GM12878 (cell line): ENCODE results near the gene ARHGAP15. TPM values are rescaled to one million over a fixed set of nuclear protein-coding genes. Genes with fewer than 3 reads are reported as not detected.

Experiments
- ATAC-seq: fragments of 200-7000 bp; cut with Tn5 transposase; 3 replicates; pipeline ENCODE4 v1.9.1; 2020; ENCODE audit warnings: mild to moderate bottlenecking, moderate library complexity
- BruUV-seq: library from RNA; stranded (reverse); fragments of 400-500 nt; replicated peaks from 2 replicates; lab custom pipeline; 2021; lab: Mats Ljungman, UMichigan
- CTCF ChIA-PET: fragments of 300-600 bp; sonication (Branson Sonifier 250); formaldehyde crosslinking; extraction: SDS; loops from one replicate; lab custom pipeline; 2021; ENCODE audit warnings: inconsistent platforms; lab: Yijun Ruan, JAX
- POLR2A ChIA-PET: fragments of 350-600 bp; formaldehyde crosslinking; extraction: SDS; loops from one replicate; lab custom pipeline; 2021; ENCODE audit warnings: inconsistent platforms; lab: Charles Lee
- RAD21 ChIA-PET: fragments of 300-600 bp; sonication (Branson Sonifier 250); formaldehyde crosslinking; loops from one replicate; lab custom pipeline; 2023; ENCODE audit warnings: antibody characterized with exemption; ENCODE audit not compliant: unreplicated experiment; lab: Charles Lee
- SMC1A ChIA-PET: fragments of 300-600 bp; sonication (Branson Sonifier 250); formaldehyde crosslinking; loops from one replicate; lab custom pipeline; 2023; ENCODE audit not compliant: unreplicated experiment, uncharacterized antibody; lab: Charles Lee
- DNase-seq: peaks from one replicate; pipeline ENCODE4 v3.0.0-alpha.2; 2011; ENCODE audit warnings: low read depth, low spot score
- FAIRE-seq: peaks from 3 replicates; lab custom pipeline; 2011; peaks lifted over from hg19 to GRCh38; lab: Jason Lieb, UNC
- H2AFZ ChIP-seq: 2 replicates; pipeline ENCODE4 v1.6.0; 2011; ENCODE audit warnings: low read depth, low read length, control low read depth; ENCODE audit not compliant: control insufficient read depth
- H3K27ac ChIP-seq: 2 replicates; pipeline ENCODE4 v1.5.1; 2011; ENCODE audit warnings: control low read depth; ENCODE audit not compliant: control insufficient read depth, insufficient read depth
- H3K27me3 ChIP-seq, 2 experiments: replicated peaks in 1 of 2; 2 replicates each; pipeline versions ENCODE4 v1.6.0 to v1.6.1; 2011; ENCODE audit warnings: low read length in 1 of 2; ENCODE audit not compliant: control insufficient read depth in 2 of 2, insufficient read depth in 2 of 2
- H3K36me3 ChIP-seq, 2 experiments: 2 replicates each; pipeline ENCODE4 v1.5.1; 2011; ENCODE audit warnings: low read length in 1 of 2; ENCODE audit not compliant: control insufficient read depth in 2 of 2, insufficient read depth in 2 of 2
- H3K4me1 ChIP-seq: 2 replicates; pipeline ENCODE4 v1.6.1; 2011; ENCODE audit warnings: mild to moderate bottlenecking, low read length, moderate library complexity, mixed read lengths; ENCODE audit not compliant: control insufficient read depth, insufficient read depth
- H3K4me2 ChIP-seq: 2 replicates; pipeline ENCODE4 v1.6.0; 2011; ENCODE audit warnings: control low read depth; ENCODE audit not compliant: control insufficient read depth, insufficient read depth
- H3K4me3 ChIP-seq: fragments of 200-600 bp; sonication (generic); 2 replicates; pipeline ENCODE4 v1.5.1; 2016
- H3K79me2 ChIP-seq: 2 replicates; pipeline ENCODE4 v1.6.0; 2011; ENCODE audit warnings: low read length; ENCODE audit not compliant: control insufficient read depth, insufficient read depth
- H3K9ac ChIP-seq: 2 replicates; pipeline ENCODE4 v1.8.0; 2011; ENCODE audit warnings: low read length, control low read depth, mixed read lengths; ENCODE audit not compliant: control insufficient read depth, insufficient read depth
- H3K9me3 ChIP-seq: replicated peaks from 3 replicates; pipeline ENCODE4 v1.5.1; 2011; ENCODE audit warnings: mild to moderate bottlenecking, low read length; ENCODE audit not compliant: control insufficient read depth, insufficient read depth
- H4K20me1 ChIP-seq: 2 replicates; pipeline ENCODE4 v1.6.0; 2011; ENCODE audit not compliant: control insufficient read depth, insufficient read depth
- CBX3 ChIP-seq: fragments of 200-600 bp; sonication (generic); IDR thresholded peaks from 2 replicates; pipeline ENCODE4 v1.6.1; 2016; ENCODE audit warnings: low read depth, borderline replicate concordance
- RAD21 ChIP-seq: IDR thresholded peaks from 2 replicates; pipeline ENCODE4 v1.6.1; 2011; ENCODE audit warnings: mild to moderate bottlenecking, low read depth, low read length, moderate library complexity; ENCODE audit not compliant: insufficient read depth
- SMC3 ChIP-seq: IDR thresholded peaks from 2 replicates; pipeline ENCODE4 v1.6.1; 2011; ENCODE audit warnings: low read length, improper control_type of control experiment, borderline replicate concordance
- ZNF207 ChIP-seq: fragments of 450-650 bp; IDR thresholded peaks from 2 replicates; pipeline ENCODE4 v1.6.1; 2014; ENCODE audit warnings: antibody characterized with exemption, mild to moderate bottlenecking, borderline replicate concordance
- ZNF384 ChIP-seq: IDR thresholded peaks from 2 replicates; pipeline ENCODE4 v1.6.1; 2012; ENCODE audit warnings: low read depth, mild to moderate bottlenecking, low read length, improper control_type of control experiment, borderline replicate concordance
- WGBS: methylation state at CpG from one replicate; pipeline ENCODE4 v1.1.6; 2016; ENCODE audit warnings: low lambda C conversion rate; ENCODE audit not compliant: insufficient replicate concordance, insufficient coverage; ENCODE audit errors: missing lambda C conversion rate; 5-methylcytosine and 5-hydroxymethylcytosine counted together
- in situ Hi-C: fragments of 300-500 bp; cut with MboI; formaldehyde crosslinking; loops from 9 replicates; pipeline ENCODE4 v1.14.3; 2018; ENCODE audit warnings: mixed read lengths
- intact Hi-C: fragments of 100-400 bp; cut with micrococcal nuclease; formaldehyde crosslinking; loops from one replicate; pipeline ENCODE4 v1.14.2; 2022; ENCODE audit not compliant: unreplicated experiment
- polyA plus RNA-seq, 11 experiments: library from polyadenylated mRNA; depleted of rRNA in 4 of 11; unstranded in 6 of 11; stranded (reverse) in 5 of 11; fragments of >200 nt; fragmentation: Nextera tagmentation in 4 of 11; fragmentation: Illumina TruSeq in 1 of 11; extraction: Ambion mirVana in 4 of 11; extraction: Trizol in 1 of 11; gene quantifications; 1 replicate in 1 of 11; 2 replicates in 10 of 11; pipeline versions ENCODE4 v1.2.1 to v1.2.3, GENCODE V29; 2011 to 2016; ENCODE audit warnings: inconsistent platforms in 2 of 11, missing spikeins in 2 of 11, low read depth in 1 of 11
- total RNA-seq, 4 experiments: library from RNA; depleted of rRNA in 3 of 4; stranded (reverse); fragments of >200 nt in 3 of 4; fragmentation: Illumina TruSeq in 1 of 4; extraction: Trizol in 1 of 4; gene quantifications; 2 replicates each; pipeline versions ENCODE4 v1.2.1 to v1.2.3, GENCODE V29; 2013 to 2021
- TF ChIP-seq, protein P1 (sequence below), 3 experiments: IDR thresholded peaks in 2 of 3; conservative IDR thresholded peaks in 1 of 3; 2 replicates each; pipeline ENCODE4 v1.5.1; 2011; ENCODE audit warnings: low read depth in 3 of 3, low read length in 3 of 3, mild to moderate bottlenecking in 3 of 3, control low read depth in 2 of 3, moderate library complexity in 2 of 3, inconsistent platforms in 1 of 3, mixed read lengths in 1 of 3; ENCODE audit not compliant: control insufficient read depth in 2 of 3, insufficient read depth in 1 of 3; ENCODE audit errors: extremely low read depth in 1 of 3

The ARHGAP15 gene
- total and polyA plus RNA-seq, 10 of the 15 experiments (the other 5 are each of a cell fraction or from before 2014, with no cell fraction given), result 38.0 to 92.6 (median 66.7) TPM

DNA sequence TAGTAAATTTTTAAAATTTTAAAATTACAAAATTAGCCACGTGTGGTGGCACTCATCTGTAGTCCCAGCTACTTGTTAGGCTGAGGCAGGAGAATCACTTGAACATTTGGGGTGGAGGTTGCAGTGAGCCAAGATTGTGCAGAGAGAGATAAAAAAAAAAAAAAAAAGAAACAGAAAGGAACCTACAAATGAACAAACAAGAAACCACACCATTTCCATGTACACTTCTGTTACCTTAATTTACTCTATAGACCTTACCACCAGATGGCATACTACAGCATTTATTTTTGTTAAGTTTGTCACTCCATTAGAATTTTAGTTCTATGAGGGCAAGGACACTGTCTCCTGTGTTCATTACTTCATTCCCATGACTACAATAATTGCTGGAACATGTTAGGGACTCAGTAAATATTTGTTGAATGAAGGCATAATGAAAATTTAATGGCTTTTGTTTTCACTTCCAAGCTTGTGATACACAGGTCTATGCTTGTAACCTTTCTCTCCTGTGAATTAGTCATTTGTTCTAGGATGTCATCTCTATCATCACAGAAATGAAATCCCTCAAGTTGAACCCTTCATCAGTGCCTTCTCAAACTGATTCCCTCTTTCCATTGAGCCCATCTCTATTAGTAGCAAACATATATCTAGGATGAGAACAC lies 76.0 kb downstream of the ARHGAP15 start:
- in situ Hi-C loops, result no loop called here
- H3K4me2 ChIP-seq, result no peak overlapping the region
- H3K9me3 ChIP-seq, result peaks cover 4% of the 10 kb centered on the region; the same call in 2 of the 3 replicates
- H3K36me3 ChIP-seq, result peaks cover 0 to 11% of the 10 kb centered on the region in 2 experiments; a peak in 3 of 4 replicates
- no peaks in the 10 kb centered on the region for H3K4me1 ChIP-seq
- POLR2A ChIA-PET, result no interaction called here
- H3K27ac ChIP-seq, result no peak overlapping the region
- DNase-seq (no peak), ATAC-seq (peak; percentile 81), FAIRE-seq (peak; percentile 71)
- no TSS peak for BruUV-seq
- 0 out of 2 replicates have a peak, but pooled peaks have one; percentile 3 for TF ChIP-seq RAD21
- peak; percentile 36; the same call in 1 of the 2 replicates for TF ChIP-seq SMC3
- no peak for TF ChIP-seq CBX3
- TF ChIP-seq ZNF384, result peak; percentile 62
- no peak for TF ChIP-seq ZNF207
- TF ChIP-seq, protein P1, sequence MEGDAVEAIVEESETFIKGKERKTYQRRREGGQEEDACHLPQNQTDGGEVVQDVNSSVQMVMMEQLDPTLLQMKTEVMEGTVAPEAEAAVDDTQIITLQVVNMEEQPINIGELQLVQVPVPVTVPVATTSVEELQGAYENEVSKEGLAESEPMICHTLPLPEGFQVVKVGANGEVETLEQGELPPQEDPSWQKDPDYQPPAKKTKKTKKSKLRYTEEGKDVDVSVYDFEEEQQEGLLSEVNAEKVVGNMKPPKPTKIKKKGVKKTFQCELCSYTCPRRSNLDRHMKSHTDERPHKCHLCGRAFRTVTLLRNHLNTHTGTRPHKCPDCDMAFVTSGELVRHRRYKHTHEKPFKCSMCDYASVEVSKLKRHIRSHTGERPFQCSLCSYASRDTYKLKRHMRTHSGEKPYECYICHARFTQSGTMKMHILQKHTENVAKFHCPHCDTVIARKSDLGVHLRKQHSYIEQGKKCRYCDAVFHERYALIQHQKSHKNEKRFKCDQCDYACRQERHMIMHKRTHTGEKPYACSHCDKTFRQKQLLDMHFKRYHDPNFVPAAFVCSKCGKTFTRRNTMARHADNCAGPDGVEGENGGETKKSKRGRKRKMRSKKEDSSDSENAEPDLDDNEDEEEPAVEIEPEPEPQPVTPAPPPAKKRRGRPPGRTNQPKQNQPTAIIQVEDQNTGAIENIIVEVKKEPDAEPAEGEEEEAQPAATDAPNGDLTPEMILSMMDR (IDR thresholded peaks at IDR 0.05 in 2 of 3, conservative IDR thresholded peaks at IDR 0.05 in 1 of 3; ENCODE audit: control insufficient read depth in 2 of 3, extremely low read depth in 1 of 3, insufficient read depth in 1 of 3, low read depth in 3 of 3, low read length in 3 of 3), result peak in 1 of 3 experiments; percentile 43; a peak in 3 of 6 replicates
- CTCF ChIA-PET, result interaction anchor here (0.6 to 4.9 kb wide), 13 partner anchors 8 to 171 kb away, joined by 3 to 28 read pairs (median 6); no protein-coding TSS in a partner anchor
- H3K79me2 ChIP-seq, result no peaks in the 10 kb centered on the region
- H4K20me1 ChIP-seq, result no peaks in the 10 kb centered on the region
- WGBS, result 53% methylated on average over 1 of the region's 1 CpG
- no peak overlapping the region for H2AFZ ChIP-seq
- RAD21 ChIA-PET, result interaction anchor here (0.7 to 2.1 kb wide), 2 partner anchors 25 to 54 kb away, joined by 4 to 8 read pairs; no protein-coding TSS in a partner anchor
- no peaks in the 10 kb centered on the region for H3K27me3 ChIP-seq
- no peak overlapping the region for H3K4me3 ChIP-seq
- H3K9ac ChIP-seq, result no peak overlapping the region
- intact Hi-C loops, result no loop called here
- SMC1A ChIA-PET, result interaction anchor here (1.0 to 2.8 kb wide), 7 partner anchors 10 to 95 kb away, joined by 3 to 20 read pairs (median 4); no protein-coding TSS in a partner anchor
